HepG2 (cell line): Measurements from ENCODE around the gene KDM2B. TPM values are rescaled to one million over a fixed set of nuclear protein-coding genes. Genes with fewer than 3 reads are reported as not detected.

Experiments used
- BCL3 ChIP-seq: sonication (generic); formaldehyde crosslinking; IDR thresholded peaks from 2 replicates; pipeline ENCODE4 v1.5.1; 2020; ENCODE audit warnings: mild to moderate bottlenecking, missing genetic modification reagents, moderate library complexity
- MAX ChIP-seq: IDR thresholded peaks from 2 replicates; pipeline ENCODE4 v1.6.1; 2012; ENCODE audit warnings: inconsistent platforms
- SP4 ChIP-seq: sonication (generic); formaldehyde crosslinking; IDR thresholded peaks from 2 replicates; pipeline ENCODE4 v1.8.1; 2023; ENCODE audit warnings: mild to moderate bottlenecking, missing genetic modification reagents
- TFDP1 ChIP-seq: IDR thresholded peaks from 2 replicates; pipeline ENCODE4 v1.6.1; 2016; ENCODE audit warnings: missing compliant biosample characterization, missing genetic modification reagents, borderline replicate concordance
- ZBTB14 ChIP-seq: sonication (generic); formaldehyde crosslinking; IDR thresholded peaks from 2 replicates; pipeline ENCODE4 v1.4.0; 2020; ENCODE audit warnings: missing genetic modification reagents
- ZBTB37 ChIP-seq: sonication (generic); formaldehyde crosslinking; IDR thresholded peaks from 2 replicates; pipeline ENCODE4 v1.4.0; 2020; ENCODE audit warnings: mild to moderate bottlenecking, missing genetic modification reagents
- ZNF142 ChIP-seq: sonication (generic); formaldehyde crosslinking; IDR thresholded peaks from 2 replicates; pipeline ENCODE4 v1.4.0; 2020; ENCODE audit warnings: missing genetic modification reagents
- ZNF205 ChIP-seq: IDR thresholded peaks from 2 replicates; pipeline ENCODE4 v1.6.1; 2018; ENCODE audit warnings: missing biosample characterization, missing genetic modification reagents
- ZNF687 ChIP-seq: sonication (generic); formaldehyde crosslinking; IDR thresholded peaks from 2 replicates; pipeline ENCODE4 v1.5.1; 2020; ENCODE audit warnings: mild to moderate bottlenecking, missing genetic modification reagents, moderate library complexity
- polyA plus RNA-seq, 8 experiments: library from polyadenylated mRNA; depleted of rRNA in 3 of 8; stranded (reverse) in 7 of 8; unstranded in 1 of 8; fragments of >200 nt; fragmentation: Illumina TruSeq in 4 of 8; extraction: Trizol in 4 of 8; gene quantifications; 2 replicates each; pipeline versions ENCODE4 v1.2.1 to v1.2.3, GENCODE V29; 2011 to 2016; ENCODE audit warnings: low read depth in 4 of 8, missing spikeins in 1 of 8, mixed read lengths in 1 of 8; ENCODE audit not compliant: insufficient read depth in 1 of 8
- total RNA-seq, 5 experiments: library from RNA; depleted of rRNA; stranded (reverse); fragments of >200 nt; fragmentation: Illumina TruSeq; extraction: Trizol; gene quantifications; 2 replicates each; pipeline ENCODE4 v1.2.3, GENCODE V29; 2016; ENCODE audit warnings: low read depth in 1 of 5

KDM2B gene
- total and polyA plus RNA-seq, 2 of the 13 experiments (the other 11 are each of a cell fraction or from before 2014, with no cell fraction given), result 17.5 to 26.1 TPM

GRCh38 chr12:121466794-121467637 is 113.8 kb downstream of the KDM2B start (continued):
- TF ChIP-seq ZNF142 (CRISPR knock-in tag) (peak; percentile 86), TFDP1 (CRISPR knock-in tag) (0 out of 2 replicates have a peak, but pooled peaks have one; percentile 11), ZNF205 (no peak), BCL3 (CRISPR knock-in tag) (no peak), ZBTB14 (CRISPR knock-in tag) (peak; percentile 64; the same call in 1 of the 2 replicates), ZBTB37 (CRISPR knock-in tag) (no peak), SP4 (0 out of 2 replicates have a peak, but pooled peaks have one; percentile 5), MAX (peak; percentile 56; the same call in 1 of the 2 replicates), ZNF687 (peak; percentile 49)
